Peyer's patch (tissue), 4 donors: ENCODE data around the gene PABPC1L. TPM values are rescaled to one million over a fixed set of nuclear protein-coding genes. Genes with fewer than 3 reads are reported as not detected.

Source experiments
- DNase-seq, 3 donors: peaks; one replicate each; pipeline ENCODE4 v3.0.0-alpha.2; 2017 to 2019
- H3K27ac ChIP-seq, 4 donors: fragments of 200-600 bp; sonication (generic); one replicate each; pipeline ENCODE4 v1.5.1; 2016 to 2019
- H3K27me3 ChIP-seq, 2 donors: fragments of 200-600 bp; sonication (generic); one replicate each; pipeline ENCODE4 v1.5.1; 2019
- H3K36me3 ChIP-seq, 3 donors: fragments of 200-600 bp; sonication (generic); one replicate each; pipeline ENCODE4 v1.5.1; 2016 to 2019
- H3K4me1 ChIP-seq, 4 donors: fragments of 200-600 bp; sonication (generic); one replicate each; pipeline ENCODE4 v1.5.1; 2016 to 2019
- H3K4me3 ChIP-seq, 4 donors: fragments of 200-600 bp; sonication (generic); 1 replicate in 3 of 4; 2 replicates in 1 of 4; pipeline ENCODE4 v1.5.1; 2016 to 2019; ENCODE audit warnings: mild to moderate bottlenecking in 1 of 4
- H3K9me3 ChIP-seq, 4 donors: fragments of 200-600 bp; sonication (generic); one replicate each; pipeline ENCODE4 v1.5.1; 2016 to 2019; ENCODE audit warnings: mild to moderate bottlenecking in 1 of 4
- POLR2A ChIP-seq, 2 donors: fragments of 450-650 bp; IDR thresholded peaks; one replicate each; pipeline ENCODE4 v1.5.1; 2017; ENCODE audit warnings: antibody characterized with exemption in 2 of 2, mild to moderate bottlenecking in 2 of 2, moderate library complexity in 2 of 2
- total RNA-seq, 4 donors: library from RNA; depleted of rRNA; stranded (reverse); fragments of >200 nt; gene quantifications; one replicate each; pipeline ENCODE4 v1.1.0, GENCODE V29; 2016
- TF ChIP-seq, protein P1 (sequence below), 6 experiments: fragments of 450-650 bp in 4 of 6; fragments of 200-600 bp in 2 of 6; sonication (generic) in 1 of 6; IDR thresholded peaks; one replicate each; pipeline ENCODE4 v1.5.1; 2017 to 2019; ENCODE audit warnings: antibody characterized with exemption in 6 of 6, mild to moderate bottlenecking in 3 of 6, moderate library complexity in 1 of 6

Gene PABPC1L
- total RNA-seq, 4 donors from 2014 or later: 10.5 to 123 (median 33.6) TPM

DNA sequence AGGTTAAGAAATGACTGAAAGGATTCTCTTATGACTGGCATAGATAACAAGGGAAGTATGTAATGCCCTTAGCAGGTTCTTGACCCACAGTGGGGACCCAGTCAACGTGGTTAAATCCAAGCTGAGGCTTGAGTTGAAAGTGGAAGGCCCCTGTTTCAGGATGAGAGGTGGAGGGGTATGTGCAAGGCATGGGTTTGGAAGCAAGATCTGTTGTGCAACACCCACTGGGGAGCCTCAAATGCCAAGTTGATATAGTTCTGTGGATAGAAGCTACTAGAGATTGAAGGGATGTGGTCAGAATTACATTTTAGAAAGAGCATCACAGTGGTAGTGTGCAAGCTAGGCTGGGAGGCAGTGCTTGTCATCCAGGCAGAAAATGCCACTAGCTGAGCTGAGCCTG is 5.1 kb downstream of the PABPC1L start:
- no peaks in the 10 kb centered on the region for H3K36me3 ChIP-seq
- TF ChIP-seq POLR2A (IDR thresholded peaks at IDR 0.05): no peak
- TF ChIP-seq, protein P1, sequence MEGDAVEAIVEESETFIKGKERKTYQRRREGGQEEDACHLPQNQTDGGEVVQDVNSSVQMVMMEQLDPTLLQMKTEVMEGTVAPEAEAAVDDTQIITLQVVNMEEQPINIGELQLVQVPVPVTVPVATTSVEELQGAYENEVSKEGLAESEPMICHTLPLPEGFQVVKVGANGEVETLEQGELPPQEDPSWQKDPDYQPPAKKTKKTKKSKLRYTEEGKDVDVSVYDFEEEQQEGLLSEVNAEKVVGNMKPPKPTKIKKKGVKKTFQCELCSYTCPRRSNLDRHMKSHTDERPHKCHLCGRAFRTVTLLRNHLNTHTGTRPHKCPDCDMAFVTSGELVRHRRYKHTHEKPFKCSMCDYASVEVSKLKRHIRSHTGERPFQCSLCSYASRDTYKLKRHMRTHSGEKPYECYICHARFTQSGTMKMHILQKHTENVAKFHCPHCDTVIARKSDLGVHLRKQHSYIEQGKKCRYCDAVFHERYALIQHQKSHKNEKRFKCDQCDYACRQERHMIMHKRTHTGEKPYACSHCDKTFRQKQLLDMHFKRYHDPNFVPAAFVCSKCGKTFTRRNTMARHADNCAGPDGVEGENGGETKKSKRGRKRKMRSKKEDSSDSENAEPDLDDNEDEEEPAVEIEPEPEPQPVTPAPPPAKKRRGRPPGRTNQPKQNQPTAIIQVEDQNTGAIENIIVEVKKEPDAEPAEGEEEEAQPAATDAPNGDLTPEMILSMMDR (IDR thresholded peaks at IDR 0.05): no peak
- no peak overlapping the region for H3K27ac ChIP-seq
- no peaks in the 10 kb centered on the region for H3K27me3 ChIP-seq
- no peak for DNase-seq
- no peak overlapping the region for H3K4me3 ChIP-seq
- H3K9me3 ChIP-seq: no peaks in the 10 kb centered on the region
- H3K4me1 ChIP-seq: peaks cover 0 to 7% (median under 1%) of the 10 kb centered on the region in 4 donors

DNA sequence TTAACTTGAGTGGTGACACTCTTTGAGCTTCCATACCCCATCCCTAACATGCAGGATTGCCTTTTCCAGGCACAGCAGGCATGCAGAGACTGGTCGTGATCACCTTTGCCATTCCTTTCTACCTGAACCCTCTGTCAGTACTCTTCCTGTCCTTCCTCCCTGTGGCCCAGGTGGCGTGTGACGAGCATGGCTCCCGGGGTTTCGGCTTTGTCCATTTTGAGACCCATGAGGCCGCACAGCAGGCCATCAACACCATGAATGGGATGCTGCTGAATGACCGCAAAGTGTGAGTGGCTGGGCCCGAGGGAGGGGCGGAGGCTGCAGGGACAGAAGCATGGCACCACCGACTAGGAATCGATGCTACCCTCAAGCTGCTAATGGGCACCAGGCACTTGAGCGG is 6.7 kb downstream of the PABPC1L start:
- Histone ChIP-seq H3K4me1 (no peaks in the 10 kb centered on the region), H3K4me3 (no peak overlapping the region), H3K27me3 (no peaks in the 10 kb centered on the region), H3K27ac (no peak overlapping the region), H3K9me3 (no peaks in the 10 kb centered on the region), H3K36me3 (no peaks in the 10 kb centered on the region)
- DNase-seq: no peak
- TF ChIP-seq, protein P1 (IDR thresholded peaks at IDR 0.05): no peak
- TF ChIP-seq POLR2A (IDR thresholded peaks at IDR 0.05): no peak

DNA sequence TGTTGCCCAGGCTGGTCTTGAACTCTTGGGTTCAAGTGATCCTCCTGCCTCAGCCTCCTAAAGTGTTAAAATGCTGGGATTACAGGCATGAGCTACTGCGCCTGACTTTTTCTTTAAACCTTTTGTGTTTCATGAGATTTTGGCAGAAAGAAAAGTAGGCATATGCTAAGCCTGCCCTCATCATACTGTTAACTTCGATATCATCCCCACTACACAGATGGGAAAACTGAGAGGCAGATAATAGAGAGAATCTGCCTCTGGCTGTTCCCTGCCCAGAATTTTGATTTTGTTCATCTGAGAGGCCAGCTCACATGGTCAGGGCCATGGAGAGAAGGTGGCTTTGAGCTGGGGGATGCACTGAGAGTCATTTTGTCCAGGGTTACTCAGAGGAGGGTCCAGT is 7.5 kb downstream of the PABPC1L start:
- H3K4me3 ChIP-seq: no peak overlapping the region

DNA sequence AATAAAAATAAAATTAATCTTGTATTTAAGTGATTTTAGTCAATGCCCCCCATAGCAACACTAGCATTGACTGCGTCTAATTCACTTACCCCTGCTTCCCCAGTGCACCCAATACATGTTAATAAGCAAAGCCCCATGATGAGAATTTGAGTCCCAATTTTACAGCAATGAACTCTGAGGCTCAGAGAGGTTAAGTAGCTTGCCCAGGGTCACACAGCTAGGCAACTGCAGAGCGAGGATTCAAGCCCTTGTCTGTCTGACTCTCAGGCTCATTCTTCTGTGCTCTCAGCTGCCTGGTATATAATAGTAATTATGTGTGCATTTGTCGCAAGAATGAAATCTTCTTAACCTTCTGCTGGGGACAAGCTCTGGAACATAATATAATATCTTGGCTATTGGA is 8.5 kb downstream of the PABPC1L start:
- H3K4me3 ChIP-seq: no peak overlapping the region
- H3K9me3 ChIP-seq: no peaks in the 10 kb centered on the region
- H3K27ac ChIP-seq: no peak overlapping the region
- no peak for TF ChIP-seq POLR2A (IDR thresholded peaks at IDR 0.05)
- TF ChIP-seq, protein P1 (IDR thresholded peaks at IDR 0.05): no peak
- no peaks in the 10 kb centered on the region for H3K4me1 ChIP-seq
- H3K36me3 ChIP-seq: no peaks in the 10 kb centered on the region
- H3K27me3 ChIP-seq: no peaks in the 10 kb centered on the region
- no peak for DNase-seq

More for the DNA sequence above, 7.5 kb downstream of the PABPC1L start:
- no peaks in the 10 kb centered on the region for H3K27me3 ChIP-seq
- TF ChIP-seq, protein P1 (IDR thresholded peaks at IDR 0.05): no peak
- TF ChIP-seq POLR2A (IDR thresholded peaks at IDR 0.05): no peak
- no peaks in the 10 kb centered on the region for H3K9me3 ChIP-seq
- no peaks in the 10 kb centered on the region for H3K4me1 ChIP-seq
- no peaks in the 10 kb centered on the region for H3K36me3 ChIP-seq
- DNase-seq: no peak
- no peak overlapping the region for H3K27ac ChIP-seq

DNA sequence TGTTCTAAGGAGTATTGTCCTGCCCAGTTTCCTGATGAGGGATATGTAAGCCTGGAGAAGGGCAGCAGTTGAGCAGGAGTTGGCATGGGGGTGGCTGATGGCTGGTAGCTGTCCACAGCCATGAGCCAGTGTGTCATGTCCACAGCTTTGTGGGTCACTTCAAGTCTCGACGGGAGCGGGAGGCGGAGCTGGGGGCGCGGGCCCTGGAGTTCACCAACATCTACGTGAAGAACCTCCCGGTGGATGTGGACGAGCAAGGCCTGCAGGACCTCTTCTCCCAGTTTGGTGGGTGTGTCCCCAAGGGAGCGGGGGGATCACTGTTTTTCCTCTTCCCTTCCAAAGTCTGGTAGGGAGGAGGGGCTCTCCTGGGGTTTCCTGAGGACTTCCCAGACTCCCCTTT is 8.9 kb downstream of the PABPC1L start:
- Histone ChIP-seq H3K4me1 (no peaks in the 10 kb centered on the region), H3K4me3 (no peak overlapping the region), H3K27ac (no peak overlapping the region), H3K9me3 (no peaks in the 10 kb centered on the region), H3K36me3 (no peaks in the 10 kb centered on the region), H3K27me3 (no peaks in the 10 kb centered on the region)
- TF ChIP-seq, protein P1 (IDR thresholded peaks at IDR 0.05): no peak
- no peak for TF ChIP-seq POLR2A (IDR thresholded peaks at IDR 0.05)
- peak in 1 of 3 donors; percentile 41 for DNase-seq

DNA sequence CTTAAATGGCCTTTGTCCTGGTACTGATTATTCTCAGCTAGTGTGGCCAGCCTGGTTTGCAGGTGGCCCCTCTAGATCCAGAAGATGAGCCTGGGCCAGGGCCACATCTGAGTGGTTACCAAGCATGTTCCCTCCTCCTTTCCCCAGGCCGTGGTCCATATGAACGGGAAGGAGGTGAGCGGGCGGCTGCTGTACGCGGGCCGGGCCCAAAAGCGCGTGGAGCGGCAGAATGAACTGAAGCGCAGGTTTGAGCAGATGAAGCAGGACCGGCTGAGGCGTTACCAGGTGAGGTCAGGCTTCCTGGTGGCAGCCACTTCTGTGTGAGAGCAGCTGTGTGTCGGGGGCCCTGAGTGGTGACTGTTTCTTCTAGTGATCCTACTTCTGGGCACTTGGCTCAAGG is 11.6 kb downstream of the PABPC1L start:
- H3K36me3 ChIP-seq: no peaks in the 10 kb centered on the region
- no peak overlapping the region for H3K4me3 ChIP-seq
- H3K27me3 ChIP-seq: no peaks in the 10 kb centered on the region
- no peaks in the 10 kb centered on the region for H3K9me3 ChIP-seq
- TF ChIP-seq, protein P1 (IDR thresholded peaks at IDR 0.05): no peak
- no peak for TF ChIP-seq POLR2A (IDR thresholded peaks at IDR 0.05)
- H3K27ac ChIP-seq: no peak overlapping the region
- no peak for DNase-seq
- H3K4me1 ChIP-seq: no peaks in the 10 kb centered on the region
